ENCODE measurements around the gene KCTD1. TPM values are rescaled to one million over a fixed set of nuclear protein-coding genes. Genes with fewer than 3 reads are reported as not detected.

The KCTD1 gene
- total and polyA plus RNA-seq, 10 of the 15 experiments (the other 5 are each of a cell fraction or from before 2014, with no cell fraction given): 1.5 to 13.4 (median 5.5) TPM

DNA sequence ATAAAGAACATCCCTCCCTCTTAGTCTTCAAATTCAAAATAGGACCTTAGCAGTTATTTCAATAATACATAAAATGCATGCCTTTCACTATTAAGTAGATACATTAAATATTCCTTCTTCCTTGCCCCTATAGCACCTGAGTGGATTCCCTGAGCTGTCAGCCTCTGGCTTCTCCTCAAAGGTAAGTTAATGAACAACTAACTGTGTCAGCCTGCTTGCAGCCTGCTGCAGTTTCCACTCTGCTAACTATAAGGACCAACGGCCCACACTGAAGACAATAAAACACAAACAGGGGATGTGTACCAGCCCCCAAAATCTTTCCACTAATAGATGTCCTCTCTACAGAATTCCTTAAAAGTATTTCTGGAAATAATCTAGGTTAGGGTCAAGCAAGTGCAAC is 5.0 kb downstream of the KCTD1 start:
- H3K9ac ChIP-seq (ENCODE audit: control insufficient read depth, insufficient read depth, low read length): no peak overlapping the region
- no peak overlapping the region for H3K4me2 ChIP-seq (ENCODE audit: control insufficient read depth, insufficient read depth)
- H3K9me3 ChIP-seq (replicated peaks; ENCODE audit: control insufficient read depth, insufficient read depth, low read length): no peaks in the 10 kb centered on the region
- H3K79me2 ChIP-seq (ENCODE audit: control insufficient read depth, insufficient read depth, low read length): peaks cover 11% of the 10 kb centered on the region
- ATAC-seq (no peak), FAIRE-seq (no peak), DNase-seq (ENCODE audit: low read depth, low spot score) (no peak)
- in situ Hi-C loops (cut with MboI) (no loop called here), intact Hi-C loops (cut with micrococcal nuclease; ENCODE audit: unreplicated experiment) (loop anchor here (5.0 to 10.0 kb wide), 3 partner anchors 71 to 431 kb away; no protein-coding TSS in a partner anchor)
- no peak overlapping the region for H3K4me3 ChIP-seq
- H3K36me3 ChIP-seq (ENCODE audit: control insufficient read depth in 2 of 2, insufficient read depth in 2 of 2, low read length in 1 of 2): 0 out of 4 replicates have a peak, but pooled peaks cover 0 to 4% of the 10 kb centered on the region in 2 experiments
- CTCF ChIA-PET: interaction anchor here (0.9 to 2.8 kb wide), 2 partner anchors 10 to 159 kb away, joined by 3 to 10 read pairs; no protein-coding TSS in a partner anchor
- H3K27ac ChIP-seq (ENCODE audit: control insufficient read depth, insufficient read depth): no peak overlapping the region
- POLR2A ChIA-PET: no interaction called here
- SMC1A ChIA-PET (ENCODE audit: uncharacterized antibody, unreplicated experiment): interaction anchor here (0.7 to 1.7 kb wide), 5 partner anchors 10 to 160 kb away, joined by 3 to 6 read pairs (median 3); no protein-coding TSS in a partner anchor
- BruUV-seq (replicated peaks): no TSS peak
- no peak overlapping the region for H2AFZ ChIP-seq (ENCODE audit: control insufficient read depth, low read depth, low read length)
- WGBS (ENCODE audit: insufficient coverage, insufficient replicate concordance, low lambda C conversion rate, missing lambda C conversion rate): 100% methylated on average over 1 of the region's 1 CpG
- RAD21 ChIA-PET (ENCODE audit: unreplicated experiment): interaction anchor here (1.1 kb wide), 1 partner anchor 160 kb away, joined by 3 read pairs; no protein-coding TSS in a partner anchor
- H3K27me3 ChIP-seq (replicated peaks in 1 of 2; ENCODE audit: control insufficient read depth in 2 of 2, insufficient read depth in 2 of 2, low read length in 1 of 2): no peaks in the 10 kb centered on the region
- H4K20me1 ChIP-seq (ENCODE audit: control insufficient read depth, insufficient read depth): no peaks in the 10 kb centered on the region
- peaks cover 12% of the 10 kb centered on the region for H3K4me1 ChIP-seq (ENCODE audit: control insufficient read depth, insufficient read depth, low read length)
- TF ChIP-seq GATAD2B (conservative IDR thresholded peaks at IDR 0.05; ENCODE audit: low read depth) (no peak), SUPT20H (IDR thresholded peaks at IDR 0.05; ENCODE audit: borderline replicate concordance, control insufficient read depth, low read depth, low read length) (no peak), CBFB (IDR thresholded peaks at IDR 0.05; ENCODE audit: low read depth) (no peak), SREBF1 (IDR thresholded peaks at IDR 0.05; ENCODE audit: low read length) (no peak), TCF3 (IDR thresholded peaks at IDR 0.05; ENCODE audit: borderline replicate concordance, insufficient read depth, low read depth, low read length) (no peak), SMC3 (IDR thresholded peaks at IDR 0.05; ENCODE audit: borderline replicate concordance, low read length) (no peak), RFX5 (IDR thresholded peaks at IDR 0.05; ENCODE audit: low read depth, low read length) (no peak), NRF1 (conservative IDR thresholded peaks at IDR 0.05; ENCODE audit: low read depth, low read length) (no peak), ZBTB40 (IDR thresholded peaks at IDR 0.05; ENCODE audit: borderline replicate concordance) (no peak), MYB (IDR thresholded peaks at IDR 0.05; ENCODE audit: borderline replicate concordance, low read depth, low read length) (no peak)
- TF ChIP-seq, protein P1, sequence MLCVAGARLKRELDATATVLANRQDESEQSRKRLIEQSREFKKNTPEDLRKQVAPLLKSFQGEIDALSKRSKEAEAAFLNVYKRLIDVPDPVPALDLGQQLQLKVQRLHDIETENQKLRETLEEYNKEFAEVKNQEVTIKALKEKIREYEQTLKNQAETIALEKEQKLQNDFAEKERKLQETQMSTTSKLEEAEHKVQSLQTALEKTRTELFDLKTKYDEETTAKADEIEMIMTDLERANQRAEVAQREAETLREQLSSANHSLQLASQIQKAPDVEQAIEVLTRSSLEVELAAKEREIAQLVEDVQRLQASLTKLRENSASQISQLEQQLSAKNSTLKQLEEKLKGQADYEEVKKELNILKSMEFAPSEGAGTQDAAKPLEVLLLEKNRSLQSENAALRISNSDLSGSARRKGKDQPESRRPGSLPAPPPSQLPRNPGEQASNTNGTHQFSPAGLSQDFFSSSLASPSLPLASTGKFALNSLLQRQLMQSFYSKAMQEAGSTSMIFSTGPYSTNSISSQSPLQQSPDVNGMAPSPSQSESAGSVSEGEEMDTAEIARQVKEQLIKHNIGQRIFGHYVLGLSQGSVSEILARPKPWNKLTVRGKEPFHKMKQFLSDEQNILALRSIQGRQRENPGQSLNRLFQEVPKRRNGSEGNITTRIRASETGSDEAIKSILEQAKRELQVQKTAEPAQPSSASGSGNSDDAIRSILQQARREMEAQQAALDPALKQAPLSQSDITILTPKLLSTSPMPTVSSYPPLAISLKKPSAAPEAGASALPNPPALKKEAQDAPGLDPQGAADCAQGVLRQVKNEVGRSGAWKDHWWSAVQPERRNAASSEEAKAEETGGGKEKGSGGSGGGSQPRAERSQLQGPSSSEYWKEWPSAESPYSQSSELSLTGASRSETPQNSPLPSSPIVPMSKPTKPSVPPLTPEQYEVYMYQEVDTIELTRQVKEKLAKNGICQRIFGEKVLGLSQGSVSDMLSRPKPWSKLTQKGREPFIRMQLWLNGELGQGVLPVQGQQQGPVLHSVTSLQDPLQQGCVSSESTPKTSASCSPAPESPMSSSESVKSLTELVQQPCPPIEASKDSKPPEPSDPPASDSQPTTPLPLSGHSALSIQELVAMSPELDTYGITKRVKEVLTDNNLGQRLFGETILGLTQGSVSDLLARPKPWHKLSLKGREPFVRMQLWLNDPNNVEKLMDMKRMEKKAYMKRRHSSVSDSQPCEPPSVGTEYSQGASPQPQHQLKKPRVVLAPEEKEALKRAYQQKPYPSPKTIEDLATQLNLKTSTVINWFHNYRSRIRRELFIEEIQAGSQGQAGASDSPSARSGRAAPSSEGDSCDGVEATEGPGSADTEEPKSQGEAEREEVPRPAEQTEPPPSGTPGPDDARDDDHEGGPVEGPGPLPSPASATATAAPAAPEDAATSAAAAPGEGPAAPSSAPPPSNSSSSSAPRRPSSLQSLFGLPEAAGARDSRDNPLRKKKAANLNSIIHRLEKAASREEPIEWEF (IDR thresholded peaks at IDR 0.05; ENCODE audit: insufficient replicate concordance, low read depth, low read length): no peak
